Activated naive CD8-positive, alpha-beta T cell treated with anti-CD3 and anti-CD28 coated beads for 36 hours (primary cell): ENCODE results near the gene NBAS. TPM values are rescaled to one million over a fixed set of nuclear protein-coding genes. Genes with fewer than 3 reads are reported as not detected.
"Not testable (repeated sequence)": the region's sequence is repeated elsewhere in the genome, so short reads cannot be mapped to it uniquely, and the experiment has no call there.

ENCODE experiments used
- DNase-seq: peaks from one replicate; pipeline ENCODE4 v3.0.0; 2021
- H3K27ac Mint-ChIP-seq: one replicate; pipeline ENCODE4 v1.8.0; 2022; ENCODE audit warnings: mild to moderate bottlenecking, moderate library complexity, mixed read lengths
- H3K27me3 Mint-ChIP-seq: one replicate; pipeline ENCODE4 v1.8.0; 2022; ENCODE audit warnings: mild to moderate bottlenecking, mixed read lengths
- H3K36me3 Mint-ChIP-seq: one replicate; pipeline ENCODE4 v1.8.0; 2021; ENCODE audit warnings: mild to moderate bottlenecking, mixed read lengths
- H3K4me1 Mint-ChIP-seq: one replicate; pipeline ENCODE4 v1.8.0; 2021; ENCODE audit warnings: mixed read lengths
- H3K4me3 Mint-ChIP-seq: one replicate; pipeline ENCODE4 v1.8.0; 2022; ENCODE audit warnings: mild to moderate bottlenecking, moderate library complexity, mixed read lengths
- H3K9me3 Mint-ChIP-seq: one replicate; pipeline ENCODE4 v1.8.0; 2022; ENCODE audit warnings: mixed read lengths
- total RNA-seq, 2 experiments: library from RNA; stranded (reverse); gene quantifications; one replicate each; pipeline ENCODE4 v1.2.3, GENCODE V29; 2021

The NBAS gene
- total RNA-seq, 2 experiments from 2014 or later, result 34.1 to 38.2 TPM

DNA sequence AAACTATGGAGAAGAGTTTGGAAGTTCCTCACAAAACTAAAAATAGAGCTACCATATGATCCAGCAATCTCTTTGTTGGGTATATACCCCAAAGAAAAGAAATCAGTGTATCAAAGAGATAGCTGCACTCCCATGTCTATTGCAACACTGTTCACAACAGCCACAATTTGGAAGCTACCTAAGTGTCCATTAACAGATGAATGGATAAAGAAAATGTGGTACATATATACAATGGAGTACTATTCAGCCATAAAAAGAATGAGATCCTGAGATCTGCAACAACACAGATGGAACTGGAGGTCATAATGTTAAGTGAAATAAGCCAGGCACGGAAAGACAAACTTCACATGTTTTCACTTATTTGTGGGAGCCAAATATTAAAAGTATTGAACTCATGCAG, 350.6 kb downstream of the NBAS start:
- Mint-ChIP-seq H3K9me3 (peaks cover 49% of the 10 kb centered on the region), H3K36me3 (peaks cover 89% of the 10 kb centered on the region), H3K4me1 (peaks cover 11% of the 10 kb centered on the region)
- not testable (repeated sequence) for DNase-seq, H3K27me3 Mint-ChIP-seq, H3K4me3 Mint-ChIP-seq, H3K27ac Mint-ChIP-seq

GRCh38 chr2:15206419-15206818, 354.7 kb downstream of the NBAS start:
- no peak for DNase-seq
- Mint-ChIP-seq H3K9me3 (peaks cover 40% of the 10 kb centered on the region), H3K27me3 (no peaks in the 10 kb centered on the region), H3K27ac (no peak overlapping the region), H3K36me3 (peaks cover 71% of the 10 kb centered on the region), H3K4me1 (peaks cover 12% of the 10 kb centered on the region), H3K4me3 (no peak overlapping the region)

- H3K9me3 Mint-ChIP-seq, result peaks cover 36% of the 10 kb centered on the region
- no peaks in the 10 kb centered on the region for H3K27me3 Mint-ChIP-seq
- peaks cover 67% of the 10 kb centered on the region for H3K36me3 Mint-ChIP-seq
- no peak overlapping the region for H3K27ac Mint-ChIP-seq
- peak; percentile 2 for DNase-seq
- no peak overlapping the region for H3K4me3 Mint-ChIP-seq
- H3K4me1 Mint-ChIP-seq, result peaks cover 11% of the 10 kb centered on the region
Measured at GRCh38 chr2:15205562-15205961, 355.6 kb downstream of the NBAS start.

GRCh38 chr2:15201009-15201408, 360.1 kb downstream of the NBAS start:
- Mint-ChIP-seq H3K27me3 (no peaks in the 10 kb centered on the region), H3K36me3 (peaks cover 26% of the 10 kb centered on the region), H3K4me1 (peaks cover 6% of the 10 kb centered on the region), H3K9me3 (peaks cover 11% of the 10 kb centered on the region), H3K27ac (no peak overlapping the region), H3K4me3 (no peak overlapping the region)
- no peak for DNase-seq

DNA sequence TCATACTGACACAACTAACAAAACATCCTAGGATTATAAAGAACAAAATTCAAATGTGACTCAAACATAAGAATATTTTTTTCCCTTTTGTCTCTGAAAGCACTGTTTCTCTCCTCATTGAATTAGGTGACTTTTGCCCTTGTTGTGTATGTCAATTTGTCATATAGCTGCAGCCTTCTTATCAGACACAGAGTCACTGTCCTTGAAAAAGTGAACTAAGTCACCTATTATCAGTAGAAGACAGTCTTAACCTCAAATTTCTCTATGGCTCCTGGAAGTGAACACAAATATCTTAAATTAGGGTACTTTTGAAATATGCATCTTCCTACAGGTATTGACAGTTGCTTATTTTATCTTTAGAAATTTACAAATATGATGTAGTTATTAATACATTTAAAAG, 360.6 kb downstream of the NBAS start:
- Mint-ChIP-seq H3K4me3 (no peak overlapping the region), H3K27ac (no peak overlapping the region)
- DNase-seq, result no peak

GRCh38 chr2:15198051-15198450, 363.1 kb downstream of the NBAS start:
- Mint-ChIP-seq H3K27me3 (no peaks in the 10 kb centered on the region), H3K36me3 (peaks cover 8% of the 10 kb centered on the region), H3K4me3 (no peak overlapping the region), H3K27ac (no peak overlapping the region), H3K4me1 (no peaks in the 10 kb centered on the region), H3K9me3 (no peaks in the 10 kb centered on the region)
- DNase-seq, result no peak

More for the DNA sequence above, 360.6 kb downstream of the NBAS start:
- H3K27me3 Mint-ChIP-seq, result no peaks in the 10 kb centered on the region
- peaks cover 2% of the 10 kb centered on the region for H3K4me1 Mint-ChIP-seq
- peaks cover 22% of the 10 kb centered on the region for H3K36me3 Mint-ChIP-seq
- H3K9me3 Mint-ChIP-seq, result peaks cover 6% of the 10 kb centered on the region

- Mint-ChIP-seq H3K27ac (no peak overlapping the region), H3K36me3 (peaks cover 8% of the 10 kb centered on the region), H3K9me3 (no peaks in the 10 kb centered on the region), H3K27me3 (no peaks in the 10 kb centered on the region), H3K4me3 (no peak overlapping the region), H3K4me1 (peaks cover 4% of the 10 kb centered on the region)
- no peak for DNase-seq
Measured at GRCh38 chr2:15195813-15196212, 365.3 kb downstream of the NBAS start.

DNA sequence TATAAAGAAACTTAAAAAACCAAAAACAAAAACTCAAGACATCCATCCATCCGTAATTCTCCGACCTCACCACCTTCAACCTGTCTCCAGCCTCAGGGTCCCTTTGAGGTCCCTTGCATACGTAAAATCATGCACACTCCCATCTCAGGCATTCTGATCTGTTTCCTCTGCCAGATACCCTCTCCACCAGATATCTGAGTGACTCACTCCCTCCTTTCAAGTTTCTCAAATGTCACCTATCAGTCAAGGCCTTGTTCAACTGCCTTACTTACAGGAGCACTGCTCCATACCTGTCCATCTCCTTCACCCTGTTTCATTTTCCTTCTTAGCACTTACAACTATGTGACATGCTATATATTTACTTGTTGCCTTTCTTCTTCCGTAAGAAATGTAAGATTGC, 369.3 kb downstream of the NBAS start:
- H3K4me3 Mint-ChIP-seq, result no peak overlapping the region
- H3K36me3 Mint-ChIP-seq, result peaks cover 16% of the 10 kb centered on the region
- no peak for DNase-seq
- H3K4me1 Mint-ChIP-seq, result peaks cover 4% of the 10 kb centered on the region
- no peaks in the 10 kb centered on the region for H3K9me3 Mint-ChIP-seq
- no peak overlapping the region for H3K27ac Mint-ChIP-seq
- no peaks in the 10 kb centered on the region for H3K27me3 Mint-ChIP-seq

- no peaks in the 10 kb centered on the region for H3K9me3 Mint-ChIP-seq
- H3K4me3 Mint-ChIP-seq, result no peak overlapping the region
- H3K27me3 Mint-ChIP-seq, result no peaks in the 10 kb centered on the region
- DNase-seq, result no peak
- no peak overlapping the region for H3K27ac Mint-ChIP-seq
- H3K4me1 Mint-ChIP-seq, result peaks cover 4% of the 10 kb centered on the region
- H3K36me3 Mint-ChIP-seq, result peaks cover 19% of the 10 kb centered on the region
Measured at GRCh38 chr2:15189216-15189615, 371.9 kb downstream of the NBAS start.

DNA sequence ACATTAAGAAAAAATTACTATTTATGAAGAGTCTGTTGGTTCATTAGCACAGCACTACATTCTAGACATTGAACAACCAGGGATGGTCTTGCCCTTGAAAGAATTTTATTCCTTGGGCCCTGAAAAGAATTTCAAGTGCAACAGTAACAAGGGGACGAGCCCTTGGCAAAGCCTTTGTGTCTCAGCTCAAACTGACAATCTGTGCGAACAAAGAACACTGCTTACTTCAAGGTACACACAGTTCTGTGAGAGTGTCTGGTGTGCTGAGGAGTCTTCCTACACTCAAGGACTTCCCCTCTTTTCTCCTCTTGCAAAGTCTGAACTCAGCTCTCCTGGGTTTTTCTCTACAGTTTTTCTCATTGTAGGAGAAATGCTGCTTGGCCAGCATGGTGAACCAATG, 373.4 kb downstream of the NBAS start:
- H3K9me3 Mint-ChIP-seq, result no peaks in the 10 kb centered on the region
- DNase-seq, result no peak
- no peak overlapping the region for H3K27ac Mint-ChIP-seq
- H3K27me3 Mint-ChIP-seq, result no peaks in the 10 kb centered on the region
- H3K36me3 Mint-ChIP-seq, result peaks cover 21% of the 10 kb centered on the region
- peaks cover 4% of the 10 kb centered on the region for H3K4me1 Mint-ChIP-seq
- no peak overlapping the region for H3K4me3 Mint-ChIP-seq

DNA sequence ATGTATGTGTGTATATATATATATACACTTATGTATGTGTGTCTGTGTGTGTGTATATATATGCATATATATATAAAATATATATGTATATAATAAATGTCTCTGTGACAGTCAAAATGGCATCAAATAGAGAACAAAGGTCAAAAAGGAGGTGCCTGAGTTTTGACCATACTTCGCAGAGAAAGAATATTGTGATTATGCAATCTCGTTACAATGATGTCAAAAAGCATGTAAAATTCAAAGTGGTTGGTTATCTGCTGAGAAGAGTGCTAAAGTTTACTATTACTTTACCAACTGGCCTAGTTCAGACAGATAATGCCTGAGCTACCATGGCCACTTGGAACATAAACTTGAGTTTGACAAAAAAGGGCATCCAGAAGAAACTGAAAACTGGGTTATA, 375.0 kb downstream of the NBAS start:
- no peak for DNase-seq
- no peak overlapping the region for H3K27ac Mint-ChIP-seq
- H3K27me3 Mint-ChIP-seq, result no peaks in the 10 kb centered on the region
- H3K36me3 Mint-ChIP-seq, result peaks cover 21% of the 10 kb centered on the region
- no peak overlapping the region for H3K4me3 Mint-ChIP-seq
- H3K4me1 Mint-ChIP-seq, result no peaks in the 10 kb centered on the region
- H3K9me3 Mint-ChIP-seq, result no peaks in the 10 kb centered on the region

DNA sequence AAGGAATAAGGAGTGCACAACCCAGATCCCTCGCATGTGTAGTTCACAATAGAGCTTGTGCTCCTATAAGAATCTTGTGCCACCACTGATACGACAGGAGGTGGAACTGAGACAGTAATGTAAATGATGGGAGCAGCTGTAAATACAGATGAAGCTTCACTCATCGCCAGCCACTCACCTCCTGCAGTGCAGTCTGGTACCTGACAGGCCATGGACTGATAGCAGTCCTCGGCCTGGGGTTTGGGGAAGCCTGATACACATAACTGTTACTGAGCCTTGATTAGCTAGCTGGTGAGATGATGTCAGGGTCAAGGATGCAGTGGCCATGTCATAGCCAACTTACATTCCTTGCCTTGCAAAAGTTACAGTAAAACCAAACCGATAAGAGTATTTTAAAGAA, 376.6 kb downstream of the NBAS start:
- H3K36me3 Mint-ChIP-seq, result peaks cover 24% of the 10 kb centered on the region
- H3K4me3 Mint-ChIP-seq, result no peak overlapping the region
- no peaks in the 10 kb centered on the region for H3K27me3 Mint-ChIP-seq
- no peaks in the 10 kb centered on the region for H3K4me1 Mint-ChIP-seq
- H3K27ac Mint-ChIP-seq, result no peak overlapping the region
- DNase-seq, result no peak
- H3K9me3 Mint-ChIP-seq, result no peaks in the 10 kb centered on the region

DNA sequence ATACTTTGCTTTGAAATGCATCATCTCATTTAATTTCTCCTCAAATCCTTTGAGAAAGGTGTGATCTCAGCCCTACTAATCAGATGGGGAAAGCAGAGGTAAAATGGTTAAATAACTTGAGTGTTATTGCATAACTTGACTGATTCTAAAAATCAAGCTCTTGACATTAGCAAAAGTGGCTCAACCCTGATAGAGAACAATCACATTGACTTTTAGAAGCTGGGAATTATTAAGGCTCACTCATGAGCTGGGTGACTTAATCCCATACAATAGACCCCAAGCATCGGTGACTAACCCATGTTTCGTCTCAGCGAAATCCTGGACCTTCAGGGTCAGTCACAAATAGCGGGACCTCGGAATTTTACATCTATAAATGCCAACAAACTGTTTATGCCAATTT, 378.9 kb downstream of the NBAS start:
- DNase-seq, result no peak
- H3K4me3 Mint-ChIP-seq, result no peak overlapping the region
- peaks cover 29% of the 10 kb centered on the region for H3K36me3 Mint-ChIP-seq
- no peaks in the 10 kb centered on the region for H3K27me3 Mint-ChIP-seq
- H3K27ac Mint-ChIP-seq, result no peak overlapping the region
- no peaks in the 10 kb centered on the region for H3K9me3 Mint-ChIP-seq
- peaks cover 14% of the 10 kb centered on the region for H3K4me1 Mint-ChIP-seq

DNA sequence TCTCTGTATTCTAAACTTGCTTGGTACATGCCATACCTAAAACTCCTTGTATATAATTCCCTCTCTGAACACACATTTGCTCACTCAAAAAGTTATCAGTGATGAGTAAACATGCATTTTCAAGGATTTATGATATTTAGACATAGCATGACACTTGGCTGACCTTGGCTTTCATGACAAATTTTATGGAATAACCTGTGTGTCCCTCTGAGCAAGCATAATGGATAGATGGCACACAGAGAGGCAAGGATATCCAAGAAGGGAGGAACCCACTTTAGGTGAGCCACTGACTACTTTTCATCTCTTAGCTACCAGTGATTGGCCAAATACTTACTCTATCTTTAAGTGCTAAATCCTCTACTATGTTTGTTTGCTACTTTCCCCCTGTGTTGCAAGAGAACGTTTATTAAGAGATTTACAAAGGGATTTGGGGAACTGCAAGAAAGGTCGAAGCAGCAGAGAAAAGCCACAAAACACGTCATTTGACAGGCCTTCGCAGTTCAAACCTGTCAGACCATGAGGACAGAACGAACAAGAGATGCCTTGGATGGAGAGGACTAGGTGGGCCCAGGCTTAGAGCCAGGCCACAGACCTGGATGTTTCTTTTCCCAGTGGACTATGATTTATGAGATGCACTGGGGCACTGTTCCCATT, 379.9 kb downstream of the NBAS start:
- H3K9me3 Mint-ChIP-seq, result no peaks in the 10 kb centered on the region
- H3K36me3 Mint-ChIP-seq, result peaks cover 34% of the 10 kb centered on the region
- no peak overlapping the region for H3K27ac Mint-ChIP-seq
- DNase-seq, result no peak
- no peak overlapping the region for H3K4me3 Mint-ChIP-seq
- H3K27me3 Mint-ChIP-seq, result no peaks in the 10 kb centered on the region
- peaks cover 22% of the 10 kb centered on the region for H3K4me1 Mint-ChIP-seq

GRCh38 chr2:15180379-15180778, 380.8 kb downstream of the NBAS start:
- peaks cover 30% of the 10 kb centered on the region for H3K4me1 Mint-ChIP-seq
- no peaks in the 10 kb centered on the region for H3K27me3 Mint-ChIP-seq
- H3K27ac Mint-ChIP-seq, result no peak overlapping the region
- H3K4me3 Mint-ChIP-seq, result no peak overlapping the region
- H3K9me3 Mint-ChIP-seq, result no peaks in the 10 kb centered on the region
- DNase-seq, result no peak
- peaks cover 41% of the 10 kb centered on the region for H3K36me3 Mint-ChIP-seq

DNA sequence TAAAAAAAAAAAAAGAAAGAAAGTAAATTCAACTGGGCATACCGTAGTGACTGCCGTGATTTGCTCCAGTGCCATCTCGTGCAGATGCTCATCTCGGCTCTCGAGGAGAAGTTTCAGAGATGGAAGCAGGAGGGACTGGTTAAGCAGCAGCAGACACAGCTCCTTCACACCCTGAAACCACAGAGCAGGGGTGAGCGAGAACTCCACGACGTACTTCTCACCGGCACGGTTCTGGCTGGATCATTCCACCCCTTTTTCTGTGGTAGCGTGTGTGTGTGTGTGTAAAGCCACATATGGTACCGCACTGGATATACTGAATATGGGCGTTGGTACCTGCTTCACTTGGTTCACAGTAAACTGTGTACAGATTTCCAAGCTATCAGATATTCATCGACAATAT, 382.2 kb downstream of the NBAS start:
- no peaks in the 10 kb centered on the region for H3K9me3 Mint-ChIP-seq
- no peak for DNase-seq
- H3K27me3 Mint-ChIP-seq, result no peaks in the 10 kb centered on the region
- H3K4me3 Mint-ChIP-seq, result no peak overlapping the region
- no peak overlapping the region for H3K27ac Mint-ChIP-seq
- H3K4me1 Mint-ChIP-seq, result peaks cover 34% of the 10 kb centered on the region
- peaks cover 43% of the 10 kb centered on the region for H3K36me3 Mint-ChIP-seq
